ENCODE results near the gene MRPL36.
"Not testable (repeated sequence)": the region's sequence is repeated elsewhere in the genome, so short reads cannot be mapped to it uniquely, and the experiment has no call there.

MRPL36 gene

GRCh38 chr5:1844708-1845436 lies 45.2 kb upstream of the MRPL36 start:
- no peaks in the 10 kb centered on the region for H3K9me3 ChIP-seq
- H3K27ac ChIP-seq, result no peak overlapping the region
- H3K27me3 ChIP-seq, result peaks cover 65% of the 10 kb centered on the region
- H3K4me3 ChIP-seq (ENCODE audit: low read depth in 1 of 2, low read length in 1 of 2), result no peak overlapping the region
- H3K36me3 ChIP-seq, result no peaks in the 10 kb centered on the region
- no peak for TF ChIP-seq CTCF (IDR thresholded peaks at IDR 0.05)
- H3K4me1 ChIP-seq (ENCODE audit: control insufficient read depth in 1 of 2, insufficient read depth in 1 of 2, low read depth in 1 of 2, low read length in 1 of 2), result no peaks in the 10 kb centered on the region

- H3K4me1 ChIP-seq (ENCODE audit: control insufficient read depth in 1 of 2, insufficient read depth in 1 of 2, low read depth in 1 of 2, low read length in 1 of 2); H3K9me3 ChIP-seq; H3K4me3 ChIP-seq (ENCODE audit: low read depth in 1 of 2, low read length in 1 of 2); H3K36me3 ChIP-seq; H3K27ac ChIP-seq: not testable (repeated sequence)
- H3K27me3 ChIP-seq, result peaks cover 63% of the 10 kb centered on the region
These were observed 44.1 kb upstream of the MRPL36 start for GRCh38 chr5:1843761-1844160.

GRCh38 chr5:1842004-1842819 lies 42.6 kb upstream of the MRPL36 start:
- Histone ChIP-seq H3K4me3 (ENCODE audit: low read depth in 1 of 2, low read length in 1 of 2) (no peak overlapping the region), H3K4me1 (ENCODE audit: control insufficient read depth in 1 of 2, insufficient read depth in 1 of 2, low read depth in 1 of 2, low read length in 1 of 2) (no peaks in the 10 kb centered on the region), H3K36me3 (no peaks in the 10 kb centered on the region), H3K9me3 (no peaks in the 10 kb centered on the region), H3K27me3 (peaks cover 50% of the 10 kb centered on the region), H3K27ac (no peak overlapping the region)
- no peak for TF ChIP-seq CTCF (IDR thresholded peaks at IDR 0.05)

GRCh38 chr5:1840741-1841521 lies 41.3 kb upstream of the MRPL36 start:
- peaks cover 61% of the 10 kb centered on the region for H3K27me3 ChIP-seq

GRCh38 chr5:1840071-1840547 lies 40.5 kb upstream of the MRPL36 start:
- H3K4me3 ChIP-seq (ENCODE audit: low read depth in 1 of 2, low read length in 1 of 2), result no peak overlapping the region
- no peak for TF ChIP-seq CTCF (IDR thresholded peaks at IDR 0.05)
- no peaks in the 10 kb centered on the region for H3K36me3 ChIP-seq
- no peaks in the 10 kb centered on the region for H3K9me3 ChIP-seq
- no peaks in the 10 kb centered on the region for H3K4me1 ChIP-seq (ENCODE audit: control insufficient read depth in 1 of 2, insufficient read depth in 1 of 2, low read depth in 1 of 2, low read length in 1 of 2)
- peaks cover 70% of the 10 kb centered on the region for H3K27me3 ChIP-seq
- no peak overlapping the region for H3K27ac ChIP-seq

More at GRCh38 chr5:1840741-1841521, 41.3 kb upstream of the MRPL36 start:
- no peaks in the 10 kb centered on the region for H3K36me3 ChIP-seq
- no peak for TF ChIP-seq CTCF (IDR thresholded peaks at IDR 0.05)
- H3K27ac ChIP-seq, result no peak overlapping the region
- no peaks in the 10 kb centered on the region for H3K4me1 ChIP-seq (ENCODE audit: control insufficient read depth in 1 of 2, insufficient read depth in 1 of 2, low read depth in 1 of 2, low read length in 1 of 2)
- no peak overlapping the region for H3K4me3 ChIP-seq (ENCODE audit: low read depth in 1 of 2, low read length in 1 of 2)
- no peaks in the 10 kb centered on the region for H3K9me3 ChIP-seq
